SH-SY5Y (cell line): Measurements from ENCODE around the gene SNX5.

Experiments
- GATA2 ChIP-seq: IDR thresholded peaks from 2 replicates; pipeline ENCODE4 v1.6.1; 2011; ENCODE audit warnings: mild to moderate bottlenecking, low read depth, low read length
- GATA3 ChIP-seq: IDR thresholded peaks from 2 replicates; pipeline ENCODE4 v1.6.1; 2011; ENCODE audit warnings: low read depth, mild to moderate bottlenecking, low read length, moderate library complexity

SNX5 gene

GRCh38 chr20:17957505-17958363 lies 10.9 kb downstream of the SNX5 start:
- TF ChIP-seq GATA2: no peak
- TF ChIP-seq GATA3: no peak

DNA sequence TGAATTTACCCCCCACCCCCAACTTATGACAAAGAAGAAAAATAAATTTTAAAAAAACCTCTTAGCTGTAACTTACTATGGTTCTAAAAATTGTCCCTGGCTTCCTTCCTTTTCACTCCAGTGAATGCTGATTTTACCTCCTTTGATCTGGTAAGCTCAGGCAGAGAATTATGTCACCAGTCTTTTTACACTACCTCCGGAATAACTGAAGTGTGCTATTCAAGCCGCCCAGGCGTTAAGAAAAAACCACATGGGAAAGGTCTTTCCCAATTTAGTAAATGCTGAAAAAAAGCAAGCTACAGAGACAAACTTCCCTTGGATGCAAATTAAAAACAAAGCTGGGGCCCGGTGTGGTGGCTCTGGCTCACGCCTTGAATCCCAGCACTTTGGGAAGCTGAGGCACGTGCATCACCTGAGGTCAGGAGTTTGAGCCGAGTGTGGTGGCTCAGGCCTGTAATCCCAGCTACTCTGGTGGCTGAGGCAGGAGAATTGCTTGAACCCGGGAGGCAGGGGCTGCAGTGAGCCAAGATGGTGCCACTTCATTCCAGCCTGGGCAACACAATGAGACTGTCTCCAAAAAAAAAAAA lies 12.4 kb downstream of the SNX5 start:
- no peak for TF ChIP-seq GATA2
- no peak for TF ChIP-seq GATA3

DNA sequence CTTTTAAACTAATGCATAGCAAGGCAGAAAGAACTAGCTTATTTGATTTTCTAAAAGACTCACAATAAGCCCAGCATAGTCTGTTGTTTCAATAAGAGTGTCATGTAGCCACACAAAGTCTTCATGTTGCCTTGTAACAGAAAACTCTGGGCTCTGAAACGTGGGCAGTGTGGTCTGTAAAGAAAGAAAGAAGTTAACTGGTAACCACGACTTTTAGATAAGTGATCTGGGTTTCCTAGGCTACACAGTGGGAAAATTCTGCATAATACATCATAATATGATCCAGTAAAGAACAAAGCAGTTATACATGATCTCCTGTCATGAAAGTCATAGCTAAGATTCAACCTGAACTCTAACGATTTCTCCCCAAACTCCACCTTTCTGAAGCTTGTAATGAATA lies 13.3 kb downstream of the SNX5 start:
- TF ChIP-seq GATA3: no peak
- TF ChIP-seq GATA2: no peak

- TF ChIP-seq GATA3: no peak
- TF ChIP-seq GATA2: no peak
Observed at GRCh38 chr20:17953935-17954334, 14.7 kb downstream of the SNX5 start.

GRCh38 chr20:17952692-17953684 lies 15.6 kb downstream of the SNX5 start:
- TF ChIP-seq GATA3: no peak
- no peak for TF ChIP-seq GATA2

DNA sequence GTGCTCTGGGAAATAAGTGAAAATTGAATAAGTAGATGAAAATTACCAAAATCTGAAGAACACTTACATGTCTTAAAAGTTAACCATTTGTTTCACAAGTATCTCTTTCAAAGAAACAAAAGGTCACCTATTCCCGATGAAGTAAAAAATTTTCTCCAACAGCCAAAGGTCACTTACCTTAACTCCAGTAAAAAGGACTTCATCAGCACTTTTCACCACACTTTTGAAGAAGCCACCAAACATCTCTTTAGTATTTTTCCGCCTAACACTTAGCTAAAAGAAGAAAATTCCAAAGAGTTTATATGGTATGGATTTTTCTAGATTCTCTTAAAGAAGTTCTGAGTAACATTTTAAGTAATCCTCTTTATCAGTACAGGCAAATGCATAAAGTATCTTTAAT lies 17.3 kb downstream of the SNX5 start:
- TF ChIP-seq GATA3 (no peak), GATA2 (no peak)

DNA sequence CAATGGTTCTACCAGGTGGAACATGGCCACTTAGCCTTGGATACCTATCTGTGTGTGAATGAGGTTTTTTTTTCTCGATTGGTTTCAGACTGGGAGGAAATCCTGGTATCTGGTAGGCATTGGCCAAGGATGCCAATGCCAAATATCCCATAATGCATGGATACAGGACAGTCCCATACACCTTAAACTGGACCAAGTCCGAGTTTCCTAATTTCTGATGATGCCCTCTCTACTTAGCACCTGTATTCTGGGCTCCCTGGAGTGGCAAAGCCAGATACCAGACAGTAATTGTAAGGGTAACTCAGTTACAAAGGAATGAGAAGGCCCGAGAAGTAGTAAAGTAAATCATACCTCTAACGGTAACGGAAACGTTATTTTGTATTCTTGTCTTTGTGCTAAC lies 17.9 kb downstream of the SNX5 start:
- TF ChIP-seq GATA2: no peak
- TF ChIP-seq GATA3: no peak

- TF ChIP-seq GATA3 (no peak), GATA2 (no peak)
Observed at GRCh38 chr20:17949899-17950298, 18.7 kb downstream of the SNX5 start.

GRCh38 chr20:17948442-17948841 lies 20.2 kb downstream of the SNX5 start:
- no peak for TF ChIP-seq GATA2
- no peak for TF ChIP-seq GATA3

- TF ChIP-seq GATA3 (no peak), GATA2 (no peak)
Observed at GRCh38 chr20:17947474-17947815, 21.1 kb downstream of the SNX5 start.

DNA sequence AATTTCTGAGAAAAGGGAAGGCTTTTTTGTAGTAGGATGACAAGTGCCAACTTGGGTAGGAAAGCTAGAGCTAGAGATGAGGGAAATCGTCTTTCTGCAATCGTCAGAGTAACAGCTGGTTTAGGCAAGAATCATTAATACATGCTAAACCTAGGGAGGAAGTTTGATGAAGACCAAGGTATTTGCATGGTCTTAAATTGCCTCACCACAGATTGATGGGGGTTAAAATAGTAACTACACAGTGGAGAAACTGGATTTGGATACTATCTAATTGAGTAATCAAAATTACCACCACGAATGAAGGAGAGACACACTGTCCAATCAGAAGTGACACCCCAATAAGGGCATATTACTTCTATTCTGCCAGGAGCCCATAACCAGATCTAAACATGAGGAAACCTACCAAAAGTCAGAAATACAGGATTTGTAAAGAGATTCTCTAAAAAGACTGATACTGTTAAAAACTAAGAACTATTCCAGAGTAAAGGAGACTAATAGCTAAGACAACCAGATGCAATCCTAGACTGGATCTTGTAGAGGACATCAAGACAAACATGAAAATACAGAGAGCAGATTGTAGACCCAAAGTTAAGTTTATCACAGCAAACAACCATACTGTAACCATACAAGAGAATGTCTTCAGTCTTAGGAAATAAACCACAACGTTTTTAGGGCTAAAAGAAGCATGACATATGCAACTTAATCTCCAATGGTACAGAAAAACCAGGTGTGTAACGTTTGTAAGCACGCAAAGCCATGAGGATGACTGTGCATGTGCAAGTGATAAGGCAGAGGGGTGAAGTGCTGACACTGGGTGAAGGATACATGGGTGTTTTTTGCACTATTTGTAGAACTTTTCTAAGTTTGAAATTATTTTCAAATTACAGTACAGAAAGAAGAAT lies 21.8 kb downstream of the SNX5 start:
- TF ChIP-seq GATA3 (no peak), GATA2 (no peak)

DNA sequence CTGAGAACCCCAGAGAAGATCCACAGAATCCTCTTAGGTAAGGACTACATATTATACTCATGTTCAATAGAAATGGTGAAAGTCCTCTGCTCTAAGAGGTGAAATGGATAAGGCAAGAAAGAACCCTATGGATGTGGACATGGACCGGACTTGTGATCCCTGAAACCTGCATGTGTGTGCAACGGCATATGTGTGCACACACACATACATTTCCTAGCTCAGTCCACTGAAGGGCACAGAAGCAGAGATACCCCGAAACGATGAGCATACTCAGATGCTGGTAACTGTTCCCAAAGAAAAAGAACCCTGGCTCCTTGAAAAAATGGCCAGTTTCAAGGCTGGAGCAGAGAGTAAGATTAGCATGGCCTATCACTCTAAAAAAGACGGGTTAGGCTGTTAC lies 22.6 kb downstream of the SNX5 start:
- TF ChIP-seq GATA3: no peak
- TF ChIP-seq GATA2: no peak

DNA sequence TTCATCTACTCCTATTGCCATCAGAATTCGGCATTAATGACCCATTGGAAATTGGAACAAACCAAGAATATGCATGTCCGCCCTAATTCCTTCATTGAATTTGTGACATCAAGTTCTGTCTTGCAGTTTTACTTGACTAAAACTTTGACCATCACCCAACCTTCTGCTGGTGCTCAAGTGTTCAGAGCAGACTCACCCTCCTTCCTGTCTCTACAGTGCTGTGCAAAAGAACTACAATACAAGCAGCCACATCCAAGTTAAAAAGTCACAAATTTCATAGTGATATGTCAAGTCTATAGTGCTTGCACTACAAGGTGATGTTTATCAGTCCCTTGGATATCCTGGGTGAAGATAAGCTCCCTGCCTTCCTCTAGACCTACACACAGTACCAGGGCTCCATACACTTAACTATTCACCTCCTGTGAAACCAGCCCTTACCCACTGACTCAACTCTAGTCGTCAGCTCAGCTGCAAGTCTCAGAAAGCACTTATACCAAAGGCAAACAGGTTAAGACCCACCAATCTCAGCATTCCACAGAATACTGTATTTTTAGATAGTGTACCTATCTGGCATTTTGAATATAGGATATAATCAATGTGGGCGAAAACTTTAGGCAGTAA lies 23.6 kb downstream of the SNX5 start:
- TF ChIP-seq GATA3: no peak
- no peak for TF ChIP-seq GATA2
